BLaER1 (cell line): ENCODE data around the gene NACA2.

ENCODE experiments used
- H3K27ac ChIP-seq: shearing (Covaris generic); formaldehyde crosslinking; 2 replicates; pipeline ENCODE4 v1.8.1; 2022
- H3K27me3 ChIP-seq: shearing (Covaris generic); formaldehyde crosslinking; 2 replicates; pipeline ENCODE4 v1.8.1; 2022
- H3K36me3 ChIP-seq: shearing (Covaris generic); formaldehyde crosslinking; 2 replicates; pipeline ENCODE4 v1.8.1; 2022
- H3K4me1 ChIP-seq: shearing (Covaris generic); formaldehyde crosslinking; 2 replicates; pipeline ENCODE4 v1.8.1; 2022
- H3K4me2 ChIP-seq: shearing (Covaris generic); formaldehyde crosslinking; 2 replicates; pipeline ENCODE4 v1.8.1; 2022
- H3K4me3 ChIP-seq: shearing (Covaris generic); formaldehyde crosslinking; 2 replicates; pipeline ENCODE4 v1.8.1; 2022
- H3K9ac ChIP-seq: shearing (Covaris generic); formaldehyde crosslinking; 2 replicates; pipeline ENCODE4 v1.8.1; 2022
- H3K9me3 ChIP-seq: shearing (Covaris generic); formaldehyde crosslinking; 2 replicates; pipeline ENCODE4 v1.8.1; 2022
- H4K20me1 ChIP-seq: shearing (Covaris generic); formaldehyde crosslinking; 2 replicates; pipeline ENCODE4 v1.8.1; 2022
- Cebpa-rat ChIP-seq: shearing (Covaris generic); IDR thresholded peaks from 2 replicates; pipeline ENCODE4 v1.8.1; 2022

Gene NACA2

DNA sequence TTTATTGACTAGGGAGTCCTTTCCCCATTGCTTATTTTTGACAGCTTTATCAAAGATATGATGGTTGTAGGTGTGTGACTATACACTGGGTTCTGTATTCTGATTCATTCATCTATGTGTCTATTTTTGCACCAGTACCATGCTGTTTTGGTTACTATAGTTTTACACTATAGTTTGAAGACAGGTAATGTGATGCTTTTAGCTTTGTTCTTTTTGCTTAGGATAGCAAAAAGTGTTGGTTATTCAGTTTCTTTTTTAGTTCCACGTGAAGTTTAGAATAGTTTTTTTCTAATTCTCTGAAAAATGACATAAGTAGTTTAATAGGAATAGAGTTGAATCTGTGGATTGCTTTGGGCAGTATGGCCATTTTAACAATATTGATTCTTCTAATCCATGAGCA is 50.1 kb downstream of the NACA2 start:
- no peak for TF ChIP-seq Cebpa-rat
- Histone ChIP-seq H3K9me3 (peaks cover 24% of the 10 kb centered on the region), H3K4me3 (no peak overlapping the region), H3K27ac (no peak overlapping the region), H4K20me1 (no peaks in the 10 kb centered on the region), H3K27me3 (no peaks in the 10 kb centered on the region), H3K4me1 (no peaks in the 10 kb centered on the region), H3K9ac (no peak overlapping the region), H3K4me2 (no peak overlapping the region), H3K36me3 (no peaks in the 10 kb centered on the region)
